Spleen (tissue), 11 donors: ENCODE data around the gene CDK2. TPM values are rescaled to one million over a fixed set of nuclear protein-coding genes. Genes with fewer than 3 reads are reported as not detected.

Source experiments
- DNase-seq: peaks from one replicate; pipeline ENCODE4 v3.0.0-alpha.2; 2020
- H3K27ac ChIP-seq, 8 donors: fragments of 200-600 bp; sonication (generic) in 7 of 8; 1 replicate in 4 of 8; 2 replicates in 4 of 8; pipeline versions ENCODE4 v1.5.0 to v1.8.0; 2016 to 2021; ENCODE audit warnings: inconsistent platforms in 4 of 8, mild to moderate bottlenecking in 4 of 8, moderate library complexity in 1 of 8
- H3K27me3 ChIP-seq, 7 donors: fragments of 200-600 bp; sonication (generic) in 6 of 7; replicated peaks in 1 of 7; 1 replicate in 4 of 7; 2 replicates in 3 of 7; pipeline versions ENCODE4 v1.5.0 to v1.8.0; 2016 to 2021; ENCODE audit warnings: inconsistent platforms in 3 of 7, mild to moderate bottlenecking in 1 of 7
- H3K36me3 ChIP-seq, 6 donors: fragments of 200-600 bp; sonication (generic) in 5 of 6; 1 replicate in 4 of 6; 2 replicates in 2 of 6; pipeline versions ENCODE4 v1.5.0 to v1.8.0; 2016 to 2021; ENCODE audit warnings: inconsistent platforms in 2 of 6
- H3K4me1 ChIP-seq, 6 donors: fragments of 200-600 bp; sonication (generic) in 5 of 6; 1 replicate in 3 of 6; 2 replicates in 3 of 6; pipeline versions ENCODE4 v1.5.0 to v1.8.0; 2016 to 2021; ENCODE audit warnings: inconsistent platforms in 3 of 6
- H3K4me3 ChIP-seq, 8 donors: fragments of 200-600 bp; sonication (generic) in 7 of 8; 1 replicate in 4 of 8; 2 replicates in 4 of 8; pipeline versions ENCODE4 v1.5.0 to v1.8.0; 2016 to 2021; ENCODE audit warnings: inconsistent platforms in 4 of 8, mild to moderate bottlenecking in 4 of 8, moderate library complexity in 2 of 8
- H3K9me3 ChIP-seq, 8 donors: fragments of 200-600 bp; sonication (generic) in 7 of 8; 1 replicate in 4 of 8; 2 replicates in 4 of 8; pipeline versions ENCODE4 v1.5.0 to v1.8.0; 2016 to 2021; ENCODE audit warnings: inconsistent platforms in 4 of 8
- POLR2A ChIP-seq, 3 donors: fragments of 450-650 bp; IDR thresholded peaks; one replicate each; pipeline ENCODE4 v1.5.1; 2017; ENCODE audit warnings: antibody characterized with exemption in 3 of 3, mild to moderate bottlenecking in 1 of 3
- POLR2AphosphoS5 ChIP-seq, 3 donors: sonication (generic); formaldehyde crosslinking; IDR thresholded peaks; one replicate each; pipeline ENCODE4 v1.5.1; 2017; ENCODE audit warnings: antibody characterized with exemption in 3 of 3
- WGBS, 5 donors: extraction: QIAGEN DNeasy Blood & Tissue Kit in 3 of 5; methylation state at CpG; one replicate each; pipeline versions ENCODE4 v1.1.5 to v1.1.7; 2013 to 2018; 5-methylcytosine and 5-hydroxymethylcytosine counted together
- intact Hi-C: fragments of 100-400 bp; cut with DNase I; formaldehyde crosslinking; loops from one replicate; pipeline ENCODE4 v1.15.0; 2023; ENCODE audit warnings: low total_unique reads
- polyA plus RNA-seq, 3 donors: library from polyadenylated mRNA; stranded (reverse); fragments of 200-250 nt; gene quantifications; one replicate each; pipeline ENCODE4 v1.2.1, GENCODE V29; 2013
- total RNA-seq, 7 donors: library from RNA; depleted of rRNA in 3 of 7; stranded (reverse); fragments of >200 nt in 3 of 7; fragmentation: NEBNext Ultra II Directional in 4 of 7; extraction: Animal tissue kit (Norgen Biotek cat#: 25700) in 4 of 7; gene quantifications; one replicate each; pipeline versions ENCODE4 v1.1.0 to v1.2.1, GENCODE V29; 2016 to 2021
- TF ChIP-seq, protein P1 (sequence below), 11 experiments: fragments of 200-600 bp in 7 of 11; fragments of 450-650 bp in 4 of 11; sonication (generic) in 4 of 11; IDR thresholded peaks in 8 of 11; conservative IDR thresholded peaks in 3 of 11; 1 replicate in 7 of 11; 2 replicates in 4 of 11; pipeline versions ENCODE4 v1.4.0 to v1.8.0; 2016 to 2021; ENCODE audit warnings: antibody characterized with exemption in 11 of 11, inconsistent platforms in 4 of 11, mild to moderate bottlenecking in 1 of 11
- donor health status: healthy with polysubstance abuse.
- donor health status: DM: no; HTN: no; CAD: no; lungs with moderate emphysema.
- donor health status: DM: no; HTN: no; CAD: no.
- donor health status: Bipolar disorder and iron deficiency.
- donor health status: healthy.
- donor health status: DM: no; HTN: no; CAD: no.
- donor health status: DM: yes; HTN: yes; CAD: no.

Gene CDK2
- total and polyA plus RNA-seq, 10 donors = 11.9 to 46.6 (median 26.5) TPM

DNA sequence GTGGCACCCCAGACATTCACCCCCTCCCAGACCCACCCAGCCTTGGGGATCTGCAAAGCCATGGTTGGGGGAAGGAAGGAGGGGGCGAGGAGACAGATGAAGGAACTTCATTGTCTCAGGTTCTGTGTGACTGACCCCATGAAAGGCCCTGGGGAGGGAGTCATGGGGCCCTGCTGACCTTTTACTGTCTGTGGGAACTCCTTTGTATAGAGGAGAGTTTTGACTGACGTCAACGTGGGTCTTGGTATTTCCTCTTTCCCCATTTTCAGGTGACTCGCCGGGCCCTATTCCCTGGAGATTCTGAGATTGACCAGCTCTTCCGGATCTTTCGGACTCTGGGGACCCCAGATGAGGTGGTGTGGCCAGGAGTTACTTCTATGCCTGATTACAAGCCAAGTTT is 4.1 kb downstream of the CDK2 start:
- no peaks in the 10 kb centered on the region for H3K27me3 ChIP-seq
- peaks cover 0 to 38% (median 2%) of the 10 kb centered on the region in 6 donors for H3K36me3 ChIP-seq
- intact Hi-C loops = no loop called here
- peaks cover 24 to 65% (median 49%) of the 10 kb centered on the region in 6 donors for H3K4me1 ChIP-seq
- DNase-seq = no peak
- no peak overlapping the region for H3K27ac ChIP-seq
- no peaks in the 10 kb centered on the region for H3K9me3 ChIP-seq
- no peak overlapping the region for H3K4me3 ChIP-seq
- TF ChIP-seq POLR2AphosphoS5 (IDR thresholded peaks at IDR 0.05) (no peak), POLR2A (IDR thresholded peaks at IDR 0.05) (no peak)
- TF ChIP-seq, protein P1, sequence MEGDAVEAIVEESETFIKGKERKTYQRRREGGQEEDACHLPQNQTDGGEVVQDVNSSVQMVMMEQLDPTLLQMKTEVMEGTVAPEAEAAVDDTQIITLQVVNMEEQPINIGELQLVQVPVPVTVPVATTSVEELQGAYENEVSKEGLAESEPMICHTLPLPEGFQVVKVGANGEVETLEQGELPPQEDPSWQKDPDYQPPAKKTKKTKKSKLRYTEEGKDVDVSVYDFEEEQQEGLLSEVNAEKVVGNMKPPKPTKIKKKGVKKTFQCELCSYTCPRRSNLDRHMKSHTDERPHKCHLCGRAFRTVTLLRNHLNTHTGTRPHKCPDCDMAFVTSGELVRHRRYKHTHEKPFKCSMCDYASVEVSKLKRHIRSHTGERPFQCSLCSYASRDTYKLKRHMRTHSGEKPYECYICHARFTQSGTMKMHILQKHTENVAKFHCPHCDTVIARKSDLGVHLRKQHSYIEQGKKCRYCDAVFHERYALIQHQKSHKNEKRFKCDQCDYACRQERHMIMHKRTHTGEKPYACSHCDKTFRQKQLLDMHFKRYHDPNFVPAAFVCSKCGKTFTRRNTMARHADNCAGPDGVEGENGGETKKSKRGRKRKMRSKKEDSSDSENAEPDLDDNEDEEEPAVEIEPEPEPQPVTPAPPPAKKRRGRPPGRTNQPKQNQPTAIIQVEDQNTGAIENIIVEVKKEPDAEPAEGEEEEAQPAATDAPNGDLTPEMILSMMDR (IDR thresholded peaks at IDR 0.05 in 8 of 11, conservative IDR thresholded peaks at IDR 0.05 in 3 of 11) = no peak
- 78 to 92% (median 82%) methylated on average over 7 of the region's 7 CpGs for WGBS, 5 donors

DNA sequence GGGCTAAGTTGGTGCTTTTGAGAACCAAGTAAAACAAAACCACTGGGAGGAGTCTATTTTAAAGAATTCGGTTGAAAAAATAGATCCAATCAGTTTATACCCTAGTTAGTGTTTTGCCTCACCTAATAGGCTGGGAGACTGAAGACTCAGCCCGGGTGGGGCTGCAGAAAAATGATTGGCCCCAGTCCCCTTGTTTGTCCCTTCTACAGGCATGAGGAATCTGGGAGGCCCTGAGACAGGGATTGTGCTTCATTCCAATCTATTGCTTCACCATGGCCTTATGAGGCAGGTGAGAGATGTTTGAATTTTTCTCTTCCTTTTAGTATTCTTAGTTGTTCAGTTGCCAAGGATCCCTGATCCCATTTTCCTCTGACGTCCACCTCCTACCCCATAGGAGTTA is 5.4 kb downstream of the CDK2 start:
- intact Hi-C loops = no loop called here
- Histone ChIP-seq H3K4me3 (no peak overlapping the region), H3K27ac (peak overlapping the region in 7 of 8 donors; percentile 89 to 97 (median 94)), H3K9me3 (no peaks in the 10 kb centered on the region), H3K36me3 (peaks cover 0 to 51% (median 2%) of the 10 kb centered on the region in 6 donors), H3K27me3 (no peaks in the 10 kb centered on the region), H3K4me1 (peaks cover 29 to 67% (median 53%) of the 10 kb centered on the region in 6 donors)
- no peak for DNase-seq
- WGBS, 5 donors = 70 to 82% (median 78%) methylated on average over 3 of the region's 3 CpGs
- TF ChIP-seq, protein P1 (IDR thresholded peaks at IDR 0.05 in 8 of 11, conservative IDR thresholded peaks at IDR 0.05 in 3 of 11) = no peak
- TF ChIP-seq POLR2AphosphoS5 (IDR thresholded peaks at IDR 0.05) (no peak), POLR2A (IDR thresholded peaks at IDR 0.05) (no peak)

DNA sequence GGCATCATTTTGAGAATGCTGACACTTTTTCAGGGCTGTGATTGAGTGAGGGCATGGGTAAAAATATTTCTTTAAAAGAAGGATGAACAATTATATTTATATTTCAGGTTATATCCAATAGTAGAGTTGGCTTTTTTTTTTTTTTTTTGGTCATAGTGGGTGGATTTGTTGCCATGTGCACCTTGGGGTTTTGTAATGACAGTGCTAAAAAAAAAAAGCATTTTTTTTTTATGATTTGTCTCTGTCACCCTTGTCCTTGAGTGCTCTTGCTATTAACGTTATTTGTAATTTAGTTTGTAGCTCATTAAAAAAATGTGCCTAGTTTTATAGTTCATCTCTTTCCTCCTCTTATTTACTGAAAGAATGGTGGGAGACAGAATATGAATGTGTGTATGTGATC is 5.8 kb downstream of the CDK2 start:
- Histone ChIP-seq H3K4me1 (peaks cover 25 to 67% (median 53%) of the 10 kb centered on the region in 6 donors), H3K9me3 (no peaks in the 10 kb centered on the region)
- WGBS, 5 donors = 18 to 45% (median 33%) methylated on average over 1 of the region's 1 CpG

DNA sequence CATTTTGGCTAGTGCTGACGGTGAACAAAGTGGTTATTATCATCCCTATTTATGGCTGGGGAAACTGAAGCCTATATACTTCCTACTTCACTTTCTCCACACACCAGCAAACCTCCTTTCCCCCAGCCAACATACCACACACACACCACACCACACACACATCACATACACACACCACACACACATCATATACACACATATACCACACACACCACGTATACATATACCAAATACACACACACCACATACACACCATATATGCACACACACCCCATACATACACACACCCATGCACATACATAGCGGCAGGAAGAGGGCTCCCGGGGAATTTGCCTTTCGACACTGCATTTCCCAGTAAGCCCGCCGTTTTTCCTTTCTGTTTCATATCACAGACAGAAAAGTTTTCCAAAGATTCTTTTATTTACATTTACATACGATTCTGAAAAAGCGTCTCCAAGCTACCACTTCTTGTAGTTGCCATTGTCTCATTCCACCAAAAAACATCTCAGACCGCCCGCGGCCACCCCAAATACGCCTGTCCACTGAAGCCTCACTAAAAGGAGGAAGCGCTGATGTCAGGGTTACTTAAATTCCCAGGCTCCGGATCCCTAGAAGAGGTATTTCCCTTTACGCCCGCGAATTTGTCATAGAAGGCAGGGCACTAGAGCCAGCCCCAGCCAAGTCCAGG is 6.4 kb downstream of the CDK2 start:
- WGBS, 5 donors = 0 to 2% (median 1%) methylated on average over 18 of the region's 18 CpGs
- peak in 1 of 3 donors; percentile 89 for TF ChIP-seq POLR2AphosphoS5 (IDR thresholded peaks at IDR 0.05)
- TF ChIP-seq POLR2A (IDR thresholded peaks at IDR 0.05) = peak in 1 of 3 donors; percentile 86
- TF ChIP-seq, protein P1 (IDR thresholded peaks at IDR 0.05 in 8 of 11, conservative IDR thresholded peaks at IDR 0.05 in 3 of 11) = no peak

More for the DNA sequence above, 5.8 kb downstream of the CDK2 start:
- Histone ChIP-seq H3K4me3 (peak overlapping the region in 7 of 8 donors; percentile 42 to 94 (median 75)), H3K27ac (peak overlapping the region; percentile 71 to 97 (median 94)), H3K36me3 (peaks cover 0 to 54% (median 2%) of the 10 kb centered on the region in 6 donors), H3K27me3 (no peaks in the 10 kb centered on the region)
- no peak for DNase-seq
- intact Hi-C loops = no loop called here
- TF ChIP-seq, protein P1 (IDR thresholded peaks at IDR 0.05 in 8 of 11, conservative IDR thresholded peaks at IDR 0.05 in 3 of 11) = no peak
- no peak for TF ChIP-seq POLR2A (IDR thresholded peaks at IDR 0.05)
- TF ChIP-seq POLR2AphosphoS5 (IDR thresholded peaks at IDR 0.05) = no peak

More for the DNA sequence above, 6.4 kb downstream of the CDK2 start:
- Histone ChIP-seq H3K27ac (peak overlapping the region; percentile 71 to 97 (median 94)), H3K4me1 (peaks cover 24 to 67% (median 52%) of the 10 kb centered on the region in 6 donors), H3K36me3 (peaks cover 0 to 54% (median 2%) of the 10 kb centered on the region in 6 donors), H3K9me3 (no peaks in the 10 kb centered on the region), H3K4me3 (peak overlapping the region; percentile 42 to 94 (median 66)), H3K27me3 (no peaks in the 10 kb centered on the region)
- intact Hi-C loops = no loop called here
- DNase-seq = no peak
